GM12891 (cell line): ENCODE results near the gene FAM78B.

Experiments
- POLR2A ChIP-seq: IDR thresholded peaks from 2 replicates; pipeline ENCODE4 v1.6.1; 2011; ENCODE audit warnings: low read depth, low read length, control low read depth
- POLR2AphosphoS5 ChIP-seq: IDR thresholded peaks from 2 replicates; pipeline ENCODE4 v1.6.1; 2011; ENCODE audit warnings: low read depth, low read length, control low read depth

- TF ChIP-seq POLR2AphosphoS5 (no peak), POLR2A (no peak)
Measured at GRCh38 chr1:166032572-166033371, 134.0 kb downstream of the FAM78B start.
